GM12801 (cell line): Measurements from ENCODE around the gene HES7.

Experiments
- CTCF ChIP-seq: IDR thresholded peaks from one replicate; pipeline ENCODE4 v1.5.1; 2011; ENCODE audit warnings: control low read depth; ENCODE audit not compliant: insufficient read length; ENCODE audit errors: extremely low read depth

The HES7 gene

DNA sequence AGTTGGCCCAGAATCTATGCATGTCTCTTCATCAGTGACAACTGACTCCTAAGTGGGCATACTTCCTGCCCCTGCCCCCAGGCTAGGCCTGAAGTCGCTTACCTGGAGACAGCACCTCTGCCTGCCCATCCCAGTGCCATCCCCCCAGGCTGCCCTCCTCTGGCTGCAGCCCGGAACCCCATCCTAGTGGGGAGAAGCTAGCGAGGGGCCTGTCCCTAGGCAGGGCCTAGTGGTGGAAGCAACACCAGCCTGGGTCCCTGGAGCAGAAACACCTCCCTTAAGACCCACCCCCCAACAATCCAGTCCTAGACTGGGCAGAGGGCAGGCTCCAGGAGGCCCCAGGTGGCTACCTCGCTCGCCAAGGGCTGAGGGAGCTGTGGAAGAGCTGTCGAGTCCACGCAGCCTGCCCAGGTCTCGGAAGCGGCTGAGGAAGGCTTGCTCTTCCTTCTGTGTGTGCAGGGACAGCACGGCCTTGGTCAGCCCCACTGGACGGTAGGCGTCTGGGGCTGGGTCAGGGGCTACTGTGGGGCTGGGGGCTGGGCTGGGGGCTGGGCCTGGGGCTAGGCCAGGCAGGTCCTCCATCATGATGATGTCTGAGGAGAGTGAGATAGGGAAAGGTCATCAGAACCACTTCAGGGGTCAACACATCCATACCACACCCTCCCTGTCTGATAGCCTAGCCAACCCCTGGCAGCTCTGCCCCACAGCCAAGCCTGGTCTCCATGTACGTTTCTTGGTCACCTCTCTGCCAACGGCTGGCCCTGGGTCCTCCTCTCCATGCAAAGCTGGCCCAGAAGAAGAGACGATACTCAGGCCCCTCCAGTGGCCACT lies 20.7 kb upstream of the HES7 start:
- no peak for TF ChIP-seq CTCF

DNA sequence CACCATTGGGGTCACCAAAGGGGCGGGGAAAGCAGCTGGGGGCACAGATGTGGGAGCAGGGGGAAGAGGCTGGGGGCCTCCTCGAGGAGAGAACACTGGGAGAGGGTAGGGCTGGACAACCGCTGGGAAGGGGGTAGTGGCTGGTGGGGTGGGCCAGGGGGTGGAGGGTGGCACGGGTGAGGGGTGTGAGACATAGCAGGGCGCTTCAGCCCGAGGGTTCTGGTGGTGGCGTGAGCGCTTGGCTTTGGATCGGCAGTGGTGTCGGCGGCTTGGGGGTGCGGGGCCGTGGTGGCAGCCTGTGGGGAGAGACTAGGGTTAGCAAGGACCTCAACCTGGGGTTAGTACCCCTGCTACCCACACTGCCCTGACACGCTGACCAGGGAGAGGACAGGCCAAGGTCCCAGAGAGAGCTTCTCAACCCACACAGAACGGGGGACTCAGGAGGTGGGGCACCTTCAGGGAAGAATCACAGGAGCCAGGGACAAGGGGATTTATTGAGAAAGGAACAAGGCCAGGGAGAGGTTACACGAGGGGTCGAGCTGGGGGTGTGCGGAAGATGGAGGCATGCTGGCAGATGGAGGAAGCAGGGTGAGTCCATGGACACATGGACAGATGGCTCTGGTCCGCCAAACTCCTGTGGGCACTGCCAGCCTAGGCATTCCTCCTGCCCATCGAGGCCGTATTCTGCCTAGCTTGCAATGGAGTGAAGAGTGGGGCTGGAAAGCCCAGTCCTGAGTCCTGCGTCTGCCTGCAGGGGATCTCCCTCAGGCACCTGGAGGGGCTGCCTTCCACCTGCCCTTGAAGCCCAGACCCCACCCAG lies 19.9 kb upstream of the HES7 start:
- no peak for TF ChIP-seq CTCF

GRCh38 chr17:8142887-8143580 lies 19.1 kb upstream of the HES7 start:
- TF ChIP-seq CTCF, result no peak

DNA sequence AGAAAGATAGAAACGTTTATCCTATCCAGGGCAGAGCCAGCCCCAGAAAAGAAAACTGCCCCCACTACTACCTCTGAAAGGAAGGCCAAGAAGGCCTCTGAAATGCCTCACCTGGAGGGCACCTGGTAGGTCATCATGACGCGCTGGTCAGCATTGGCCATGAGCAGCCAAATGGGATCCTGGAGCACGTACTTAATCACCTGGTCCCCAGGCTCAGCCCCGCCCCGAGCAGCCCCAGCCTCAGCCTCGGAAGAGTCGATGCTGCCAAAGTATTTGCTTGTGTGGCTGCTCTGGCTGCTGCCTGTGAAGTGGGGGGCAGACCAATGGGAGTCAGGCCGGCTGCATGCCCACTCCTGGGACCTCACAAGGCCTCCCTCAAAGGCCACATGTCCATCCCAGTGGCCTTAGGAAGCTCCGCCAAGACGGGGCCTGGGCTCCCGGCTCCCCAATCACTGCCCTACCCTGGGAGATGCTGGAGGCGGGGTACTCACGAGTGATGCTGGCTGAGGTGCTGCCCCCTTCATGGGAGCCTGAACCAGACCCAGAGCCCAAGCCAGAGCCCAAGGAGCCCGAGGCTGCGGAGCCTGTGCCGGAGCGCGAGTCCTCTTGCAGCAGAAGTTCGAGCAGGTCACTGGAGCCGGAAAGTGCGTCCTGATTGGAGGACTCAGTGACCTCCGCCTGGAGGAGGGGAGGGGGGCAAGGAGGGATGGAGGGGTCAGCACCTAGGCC lies 18.4 kb upstream of the HES7 start:
- TF ChIP-seq CTCF, result no peak

GRCh38 chr17:8141741-8142140 lies 17.8 kb upstream of the HES7 start:
- TF ChIP-seq CTCF, result no peak

- no peak for TF ChIP-seq CTCF
Measured at GRCh38 chr17:8141045-8141444, 17.1 kb upstream of the HES7 start.
